GM12875 (cell line): ENCODE results near the gene ITPR3.

Experiments used
- H3K4me3 ChIP-seq: one replicate; pipeline ENCODE4 v1.5.1; 2011; ENCODE audit warnings: low read depth, low read length, control low read depth
- CTCF ChIP-seq: IDR thresholded peaks from 2 replicates; pipeline ENCODE4 v1.5.1; 2011; ENCODE audit warnings: low read depth, mild to moderate bottlenecking, control low read depth, inconsistent platforms, low read length, moderate library complexity, borderline replicate concordance; ENCODE audit not compliant: insufficient read depth

The ITPR3 gene

GRCh38 chr6:33693186-33694105, 72.3 kb downstream of the ITPR3 start:
- TF ChIP-seq CTCF: no peak
- no peak overlapping the region for H3K4me3 ChIP-seq

- H3K4me3 ChIP-seq: no peak overlapping the region
- no peak for TF ChIP-seq CTCF
Measured at GRCh38 chr6:33694401-33694931, 73.3 kb downstream of the ITPR3 start.

GRCh38 chr6:33694977-33695376, 73.9 kb downstream of the ITPR3 start:
- no peak overlapping the region for H3K4me3 ChIP-seq
- no peak for TF ChIP-seq CTCF

- no peak overlapping the region for H3K4me3 ChIP-seq
- no peak for TF ChIP-seq CTCF
Measured at GRCh38 chr6:33695451-33695887, 74.3 kb downstream of the ITPR3 start.

GRCh38 chr6:33696076-33696475, 75.0 kb downstream of the ITPR3 start:
- no peak overlapping the region for H3K4me3 ChIP-seq
- no peak for TF ChIP-seq CTCF

GRCh38 chr6:33696548-33697518, 75.7 kb downstream of the ITPR3 start:
- no peak for TF ChIP-seq CTCF
- H3K4me3 ChIP-seq: no peak overlapping the region
